HEK293 (cell line): ENCODE measurements around the gene MAEA.

ENCODE experiments used
- CTCF ChIA-PET: fragments of 350-600 bp; formaldehyde crosslinking; extraction: SDS; loops from one replicate; lab custom pipeline; 2021; ENCODE audit warnings: antibody characterized with exemption; lab: Yijun Ruan, JAX
- POLR2A ChIA-PET: fragments of 300-600 bp; formaldehyde crosslinking; extraction: SDS; loops from one replicate; lab custom pipeline; 2020; ENCODE audit warnings: antibody characterized with exemption, inconsistent platforms; lab: Yijun Ruan, JAX
- H3K27ac ChIP-seq: fragments of 200-500 bp; sonication (Bioruptor generic); 2 replicates; pipeline ENCODE4 v1.5.1; 2014; ENCODE audit warnings: low read depth, low read length, control low read depth, inconsistent platforms; ENCODE audit errors: extremely low read depth
- H3K36me3 ChIP-seq, 2 experiments: fragments of 200-500 bp in 1 of 2; sonication (Bioruptor generic) in 1 of 2; 1 replicate in 1 of 2; 2 replicates in 1 of 2; pipeline ENCODE4 v1.5.1; 2014 to 2017; ENCODE audit warnings: inconsistent platforms in 2 of 2, low read length in 2 of 2; ENCODE audit not compliant: control insufficient read depth in 2 of 2, insufficient read depth in 1 of 2
- H3K4me1 ChIP-seq: fragments of 200-500 bp; sonication (Bioruptor generic); 2 replicates; pipeline ENCODE4 v1.5.1; 2014; ENCODE audit warnings: mild to moderate bottlenecking, low read length, inconsistent platforms; ENCODE audit not compliant: control insufficient read depth, insufficient read depth
- H3K4me3 ChIP-seq: 2 replicates; pipeline ENCODE4 v1.5.1; 2011; ENCODE audit warnings: low read depth, mild to moderate bottlenecking, control low read depth, low read length, moderate library complexity
- H3K9me3 ChIP-seq: fragments of 200-500 bp; sonication (Bioruptor generic); 2 replicates; pipeline ENCODE4 v1.5.1; 2014; ENCODE audit warnings: low read depth, low read length, inconsistent platforms; ENCODE audit not compliant: control insufficient read depth, insufficient read depth
- BCL11A ChIP-seq: fragments of 450-650 bp; formaldehyde crosslinking; IDR thresholded peaks from 2 replicates; pipeline ENCODE4 v1.5.1; 2016; ENCODE audit warnings: low read depth, missing biosample characterization, missing genetic modification characterization
- GFI1B ChIP-seq: fragments of 450-650 bp; formaldehyde crosslinking; IDR thresholded peaks from 2 replicates; pipeline ENCODE4 v1.5.1; 2016; ENCODE audit warnings: missing biosample characterization, missing genetic modification characterization
- GLI2 ChIP-seq: fragments of 450-650 bp; formaldehyde crosslinking; IDR thresholded peaks from 2 replicates; pipeline ENCODE4; 2017; ENCODE audit warnings: missing biosample characterization, missing genetic modification characterization, low read depth, borderline replicate concordance
- HOXD13 ChIP-seq: sonication (generic); formaldehyde crosslinking; IDR thresholded peaks from 2 replicates; pipeline ENCODE4 v1.8.0; 2022; ENCODE audit warnings: missing genetic modification reagents, borderline replicate concordance
- KLF1 ChIP-seq: fragments of 450-650 bp; formaldehyde crosslinking; IDR thresholded peaks from 2 replicates; pipeline ENCODE4 v1.5.1; 2016; ENCODE audit warnings: missing biosample characterization, missing genetic modification characterization
- KLF9 ChIP-seq: fragments of 450-650 bp; formaldehyde crosslinking; IDR thresholded peaks from 2 replicates; pipeline ENCODE4 v1.5.1; 2016; ENCODE audit warnings: missing biosample characterization, missing genetic modification characterization, low read depth
- OSR2 ChIP-seq: fragments of 450-650 bp; formaldehyde crosslinking; IDR thresholded peaks from 2 replicates; pipeline ENCODE4 v1.5.1; 2016; ENCODE audit warnings: missing biosample characterization, missing genetic modification characterization
- WT1 ChIP-seq: fragments of 450-650 bp; formaldehyde crosslinking; IDR thresholded peaks from 2 replicates; pipeline ENCODE4 v1.5.1; 2016; ENCODE audit warnings: missing biosample characterization, missing genetic modification characterization
- YY1 ChIP-seq: fragments of 450-650 bp; formaldehyde crosslinking; IDR thresholded peaks from 2 replicates; pipeline ENCODE4 v1.5.1; 2018; ENCODE audit warnings: missing biosample characterization, missing genetic modification characterization
- ZBTB7A ChIP-seq: fragments of 450-650 bp; formaldehyde crosslinking; IDR thresholded peaks from 2 replicates; pipeline ENCODE4 v1.5.1; 2016; ENCODE audit warnings: low read depth, missing biosample characterization, missing genetic modification characterization
- ZFP37 ChIP-seq: fragments of 450-650 bp; formaldehyde crosslinking; IDR thresholded peaks from 2 replicates; pipeline ENCODE4 v1.5.1; 2016; ENCODE audit warnings: missing biosample characterization, missing genetic modification characterization
- ZNF223 ChIP-seq: fragments of 450-650 bp; formaldehyde crosslinking; IDR thresholded peaks from 2 replicates; pipeline ENCODE4 v1.5.1; 2016; ENCODE audit warnings: missing biosample characterization, missing genetic modification characterization
- ZNF513 ChIP-seq: fragments of 450-650 bp; IDR thresholded peaks from 2 replicates; pipeline ENCODE4 v1.5.1; 2018; ENCODE audit warnings: missing biosample characterization, missing genetic modification characterization
- ZNF624 ChIP-seq: fragments of 450-650 bp; formaldehyde crosslinking; IDR thresholded peaks from 2 replicates; pipeline ENCODE4 v1.5.1; 2017; ENCODE audit warnings: missing biosample characterization, missing genetic modification characterization
- ZNF664 ChIP-seq: fragments of 450-650 bp; formaldehyde crosslinking; IDR thresholded peaks from 2 replicates; pipeline ENCODE4 v1.5.1; 2016; ENCODE audit warnings: missing biosample characterization, missing genetic modification characterization
- ZNF76 ChIP-seq: fragments of 450-650 bp; formaldehyde crosslinking; IDR thresholded peaks from 2 replicates; pipeline ENCODE4; 2016; ENCODE audit warnings: low read depth, missing biosample characterization, missing genetic modification characterization, borderline replicate concordance

The MAEA gene

GRCh38 chr4:1326751-1327525 lies 37.2 kb downstream of the MAEA start:
- CTCF ChIA-PET, result interaction anchor here (0.8 kb wide), 1 partner anchor 302 kb away, joined by 3 read pairs; no protein-coding TSS in a partner anchor
- H3K4me1 ChIP-seq, result no peaks in the 10 kb centered on the region
- peaks cover 0 to 89% of the 10 kb centered on the region in 2 experiments; a peak in 2 of 3 replicates for H3K36me3 ChIP-seq
- no peak overlapping the region for H3K27ac ChIP-seq
- H3K4me3 ChIP-seq, result no peak overlapping the region
- TF ChIP-seq ZNF624 (tag by site-specific recombination) (no peak), ZNF76 (tag by site-specific recombination) (no peak), ZFP37 (tag by site-specific recombination) (no peak), HOXD13 (CRISPR knock-in tag) (no peak), ZNF513 (tag by site-specific recombination) (no peak), ZNF664 (no peak), YY1 (tag by site-specific recombination) (no peak), KLF1 (tag by site-specific recombination) (no peak), ZBTB7A (tag by site-specific recombination) (no peak), GFI1B (tag by site-specific recombination) (no peak), GLI2 (tag by site-specific recombination) (no peak), OSR2 (tag by site-specific recombination) (no peak), KLF9 (no peak), BCL11A (no peak)
- TF ChIP-seq, all 188 proteins: peak for 0
- H3K9me3 ChIP-seq, result no peaks in the 10 kb centered on the region
- POLR2A ChIA-PET, result no interaction called here

GRCh38 chr4:1327526-1328266 lies 38.0 kb downstream of the MAEA start:
- Histone ChIP-seq H3K9me3 (no peaks in the 10 kb centered on the region), H3K27ac (no peak overlapping the region), H3K4me1 (no peaks in the 10 kb centered on the region), H3K4me3 (no peak overlapping the region), H3K36me3 (peaks cover 0 to 90% of the 10 kb centered on the region in 2 experiments; a peak in 2 of 3 replicates)
- POLR2A ChIA-PET, result no interaction called here
- TF ChIP-seq ZNF223 (tag by site-specific recombination), result no peak
- no peak for TF ChIP-seq ZNF664
- CTCF ChIA-PET, result interaction anchor here (0.8 kb wide), 1 partner anchor 302 kb away, joined by 3 read pairs; no protein-coding TSS in a partner anchor

GRCh38 chr4:1328267-1329155 lies 38.8 kb downstream of the MAEA start:
- Histone ChIP-seq H3K4me3 (no peak overlapping the region), H3K4me1 (no peaks in the 10 kb centered on the region), H3K36me3 (peaks cover 0 to 90% of the 10 kb centered on the region in 2 experiments; a peak in 2 of 3 replicates), H3K27ac (no peak overlapping the region), H3K9me3 (no peaks in the 10 kb centered on the region)
- POLR2A ChIA-PET, result no interaction called here
- CTCF ChIA-PET, result no interaction called here
- TF ChIP-seq WT1 (tag by site-specific recombination), result no peak
